Measurements from ENCODE around the gene RAB41. TPM values are rescaled to one million over a fixed set of nuclear protein-coding genes. Genes with fewer than 3 reads are reported as not detected.

RAB41 gene
- not detected in 2 replicates for total RNA-seq

DNA sequence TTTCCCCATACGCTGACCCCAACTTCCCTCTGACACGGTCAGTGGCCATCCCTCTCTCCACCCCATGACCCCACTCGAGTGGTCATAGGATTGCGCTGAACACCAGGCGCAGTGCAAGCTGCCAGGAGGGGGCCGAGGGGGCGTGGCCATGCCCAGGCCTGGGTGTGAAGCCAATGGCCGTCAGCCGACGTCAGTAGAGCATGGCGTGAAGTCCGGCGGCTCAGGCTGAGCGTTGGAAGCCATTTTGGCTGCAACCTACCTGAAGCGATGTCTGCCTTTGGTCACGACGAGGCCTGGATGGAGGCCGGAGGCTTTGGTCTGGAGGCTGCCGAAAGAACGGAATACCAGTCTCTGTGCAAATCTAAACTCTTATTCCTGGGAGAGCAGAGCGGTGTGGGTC is at the start of gene RAB41:
TSS of gene RAB41 (plus strand) at position 222 of the 400 bp plus-strand sequence. CDS start at position 268, 46 bp downstream.

GRCh38 chrX:70234355-70234754 is 47.6 kb upstream of the RAB41 start, which contains the start of gene AWAT1:
AWAT1 (plus strand) TSS chrX:70234655; CDS start chrX:70234696, 41 bp downstream.

GRCh38 chrX:70260104-70260503 is 21.9 kb upstream of the RAB41 start, which contains the start of gene P2RY4:
P2RY4 (minus strand) TSS chrX:70260204; CDS start chrX:70259624, 580 bp downstream.

GRCh38 chrX:70268034-70268433 is 13.9 kb upstream of the RAB41 start, which contains the start of gene ARR3:
ARR3 (plus strand) TSS chrX:70268334; CDS start chrX:70269386, 1,052 bp downstream.

DNA sequence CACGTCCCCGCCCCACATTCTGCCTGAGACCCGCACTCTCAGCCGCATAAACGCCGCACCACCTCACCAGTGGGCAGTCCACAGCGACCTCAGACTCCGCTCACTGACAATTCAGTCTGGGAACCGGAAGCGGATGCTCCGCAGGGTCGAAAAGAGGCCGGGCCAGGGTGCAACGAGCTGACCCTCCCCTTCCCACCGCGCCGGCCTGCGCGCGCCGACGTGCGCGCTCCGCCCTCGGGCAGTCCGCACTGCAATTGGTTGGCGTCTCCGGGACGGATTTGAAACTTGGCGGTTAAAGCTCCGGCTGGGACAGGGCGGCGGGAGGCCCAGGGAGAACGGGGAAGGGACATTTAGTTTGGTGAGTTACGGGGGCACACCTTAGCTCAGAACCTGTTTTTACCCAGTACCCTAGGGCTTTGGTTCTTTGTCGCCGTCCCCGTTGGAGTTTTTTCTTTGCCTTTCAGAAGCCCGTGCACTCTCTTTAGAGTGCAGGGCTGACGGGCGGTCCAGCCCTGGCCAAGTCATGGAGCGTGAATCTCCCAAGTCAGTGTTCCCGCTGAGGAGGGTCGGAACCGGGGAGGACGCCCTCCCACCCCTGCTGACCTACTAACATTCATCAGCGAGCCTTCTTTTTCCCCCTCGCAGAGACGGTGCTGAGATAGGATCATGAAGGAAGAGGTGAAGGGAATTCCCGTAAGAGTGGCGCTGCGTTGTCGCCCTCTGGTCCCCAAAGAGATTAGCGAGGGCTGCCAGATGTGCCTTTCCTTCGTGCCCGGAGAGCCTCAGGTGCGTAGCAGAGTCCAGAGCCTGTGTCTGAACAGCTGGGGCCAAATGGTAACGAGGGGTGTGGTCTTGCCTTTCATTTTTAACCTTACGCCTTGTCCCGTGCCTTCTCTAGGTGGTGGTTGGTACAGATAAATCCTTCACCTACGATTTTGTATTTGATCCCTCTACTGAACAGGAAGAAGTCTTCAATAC is 8.1 kb downstream of the RAB41 start, which contains the start of the genes KIF4A and PDZD11:
TSS of gene KIF4A (plus strand) at position 312 of the 978 bp plus-strand sequence. CDS start at position 667, 355 bp downstream.
TSS of gene PDZD11 (minus strand) at position 135 of the 978 bp plus-strand sequence. CDS start 586 bp downstream, outside the sequence.

Other genes with a start within 250 kb of the RAB41 start
- under 0.01 TPM in 1 of 2 replicates, not detected in the other for gene AWAT2, start 232.2 kb upstream of the RAB41 start, total RNA-seq
- gene OTUD6A, start 219.7 kb upstream of the RAB41 start, total RNA-seq = not detected in 2 replicates
- 44.3 and 87.1 TPM in 2 replicates for gene IGBP1, start 148.7 kb upstream of the RAB41 start, total RNA-seq
- not detected in 2 replicates for gene DGAT2L6, start 104.7 kb upstream of the RAB41 start, total RNA-seq
- not detected in 2 replicates for gene AWAT1, start 47.5 kb upstream of the RAB41 start, total RNA-seq
- not detected in 2 replicates for gene P2RY4, start 22.0 kb upstream of the RAB41 start, total RNA-seq
- not detected in 2 replicates for gene ARR3, start 13.8 kb upstream of the RAB41 start, total RNA-seq
- 43.7 and 65.9 TPM in 2 replicates for gene PDZD11, start 7.8 kb downstream of the RAB41 start, total RNA-seq
- 2.0 and 23.8 TPM in 2 replicates for gene KIF4A, start 7.9 kb downstream of the RAB41 start, total RNA-seq
- under 0.01 TPM in 1 of 2 replicates, not detected in the other for gene GDPD2, start 141.1 kb downstream of the RAB41 start, total RNA-seq
- gene DLG3, start 162.7 kb downstream of the RAB41 start, total RNA-seq = 13.8 TPM in 2 replicates

Data from regular cardiac myocyte (primary cell).